Measurements from ENCODE around the gene DEDD. TPM values are rescaled to one million over a fixed set of nuclear protein-coding genes. Genes with fewer than 3 reads are reported as not detected.

The DEDD gene
- total RNA-seq, 2 experiments from 2014 or later = 35.5 to 36.6 TPM

DNA sequence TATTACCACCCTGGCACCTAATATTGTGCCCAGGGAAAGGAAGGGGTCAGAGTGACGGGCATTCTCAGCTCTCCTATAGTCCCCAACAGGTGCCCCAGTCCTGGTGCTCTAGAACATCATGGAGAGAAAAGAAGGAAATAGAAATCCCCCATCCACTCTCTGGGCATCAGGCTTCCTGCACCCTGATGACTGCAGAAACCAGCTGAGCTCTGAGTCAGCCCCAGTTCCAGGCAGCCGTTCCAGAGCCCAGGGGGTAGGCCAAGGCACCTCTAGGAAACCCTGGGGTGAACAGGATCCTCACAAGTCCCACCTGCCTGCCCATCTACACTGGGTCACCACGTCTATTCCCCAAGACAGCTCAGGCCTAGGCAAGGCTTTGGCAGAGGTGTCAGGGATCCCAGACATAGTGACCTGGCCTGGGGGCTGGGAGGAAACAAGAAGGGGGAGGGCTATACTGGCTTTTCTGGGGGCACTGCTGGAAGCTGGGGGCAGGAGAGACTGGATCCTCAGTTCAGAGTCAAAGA is 43.8 kb downstream of the DEDD start:
- H3K4me3 ChIP-seq (ENCODE audit: low read length) = no peak overlapping the region
- no peaks in the 10 kb centered on the region for H3K36me3 ChIP-seq (ENCODE audit: insufficient read depth, low read length)
- Mint-ChIP-seq H3K27ac (no peak overlapping the region), H3K4me1 (ENCODE audit: low read depth) (peaks cover 9% of the 10 kb centered on the region), H3K36me3 (ENCODE audit: low read depth) (no peaks in the 10 kb centered on the region), H3K9me3 (no peaks in the 10 kb centered on the region), H3K4me3 (no peak overlapping the region), H3K27me3 (no peaks in the 10 kb centered on the region)
- H3K27ac ChIP-seq (ENCODE audit: low read depth in 1 of 2, low read length in 2 of 2) = no peak overlapping the region
- ATAC-seq (ENCODE audit: poor library complexity) (no peak), DNase-seq (peak in 1 of 14 experiments; percentile 37)
- ChIA-PET CTCF (no interaction called here), POLR2A (interaction anchor here (0.9 to 1.2 kb wide), 2 partner anchors 9 to 42 kb away, joined by 3 read pairs; partner anchors contain the start of gene KLHDC9)
- no peaks in the 10 kb centered on the region for H3K4me1 ChIP-seq (ENCODE audit: insufficient read depth, low read length)
- intact Hi-C loops (cut with DNase I, micrococcal nuclease) = no loop called here
- TF ChIP-seq, protein P1, sequence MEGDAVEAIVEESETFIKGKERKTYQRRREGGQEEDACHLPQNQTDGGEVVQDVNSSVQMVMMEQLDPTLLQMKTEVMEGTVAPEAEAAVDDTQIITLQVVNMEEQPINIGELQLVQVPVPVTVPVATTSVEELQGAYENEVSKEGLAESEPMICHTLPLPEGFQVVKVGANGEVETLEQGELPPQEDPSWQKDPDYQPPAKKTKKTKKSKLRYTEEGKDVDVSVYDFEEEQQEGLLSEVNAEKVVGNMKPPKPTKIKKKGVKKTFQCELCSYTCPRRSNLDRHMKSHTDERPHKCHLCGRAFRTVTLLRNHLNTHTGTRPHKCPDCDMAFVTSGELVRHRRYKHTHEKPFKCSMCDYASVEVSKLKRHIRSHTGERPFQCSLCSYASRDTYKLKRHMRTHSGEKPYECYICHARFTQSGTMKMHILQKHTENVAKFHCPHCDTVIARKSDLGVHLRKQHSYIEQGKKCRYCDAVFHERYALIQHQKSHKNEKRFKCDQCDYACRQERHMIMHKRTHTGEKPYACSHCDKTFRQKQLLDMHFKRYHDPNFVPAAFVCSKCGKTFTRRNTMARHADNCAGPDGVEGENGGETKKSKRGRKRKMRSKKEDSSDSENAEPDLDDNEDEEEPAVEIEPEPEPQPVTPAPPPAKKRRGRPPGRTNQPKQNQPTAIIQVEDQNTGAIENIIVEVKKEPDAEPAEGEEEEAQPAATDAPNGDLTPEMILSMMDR (IDR thresholded peaks at IDR 0.05) = no peak
- H3K9me3 ChIP-seq (ENCODE audit: control insufficient read depth in 1 of 2, insufficient read depth in 1 of 2, low read length in 2 of 2) = no peaks in the 10 kb centered on the region
- no peaks in the 10 kb centered on the region for H3K27me3 ChIP-seq (ENCODE audit: control insufficient read depth in 1 of 2, insufficient read depth in 2 of 2, low read length in 2 of 2)

DNA sequence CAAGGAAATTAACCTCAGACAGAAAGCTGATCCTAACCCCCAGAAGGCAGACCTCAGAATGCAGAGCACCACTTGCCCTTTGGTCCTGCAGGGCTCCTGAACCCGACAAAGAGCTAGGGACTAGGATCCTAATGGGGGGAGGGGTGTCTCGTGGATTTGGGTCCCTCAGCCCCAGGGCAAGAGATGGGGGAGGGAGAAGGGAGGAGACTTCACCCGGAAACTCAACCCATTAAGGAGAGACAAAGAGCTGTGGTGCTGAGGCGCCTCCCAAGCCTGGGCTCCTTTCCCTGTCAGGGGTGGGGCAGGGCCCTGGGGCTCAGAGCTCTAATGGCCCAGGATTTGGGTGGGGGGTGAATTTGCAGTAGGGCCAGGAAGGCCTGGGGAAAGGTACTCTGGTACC is 46.0 kb downstream of the DEDD start:
- Histone ChIP-seq H3K9me3 (ENCODE audit: control insufficient read depth in 1 of 2, insufficient read depth in 1 of 2, low read length in 2 of 2) (no peaks in the 10 kb centered on the region), H3K4me1 (ENCODE audit: insufficient read depth, low read length) (no peaks in the 10 kb centered on the region), H3K27me3 (ENCODE audit: control insufficient read depth in 1 of 2, insufficient read depth in 2 of 2, low read length in 2 of 2) (no peaks in the 10 kb centered on the region), H3K4me3 (ENCODE audit: low read length) (no peak overlapping the region), H3K27ac (ENCODE audit: low read depth in 1 of 2, low read length in 2 of 2) (no peak overlapping the region), H3K36me3 (ENCODE audit: insufficient read depth, low read length) (no peaks in the 10 kb centered on the region)
- Mint-ChIP-seq H3K36me3 (ENCODE audit: low read depth) (no peaks in the 10 kb centered on the region), H3K27ac (no peak overlapping the region), H3K27me3 (no peaks in the 10 kb centered on the region), H3K4me3 (no peak overlapping the region), H3K9me3 (no peaks in the 10 kb centered on the region), H3K4me1 (ENCODE audit: low read depth) (peaks cover 9% of the 10 kb centered on the region)
- TF ChIP-seq, protein P1 (IDR thresholded peaks at IDR 0.05) = no peak
- ATAC-seq (ENCODE audit: poor library complexity) (no peak), DNase-seq (no peak)
- ChIA-PET POLR2A (interaction anchor here (0.5 kb wide), 1 partner anchor 26 kb away, joined by 3 read pairs; no protein-coding TSS in a partner anchor), CTCF (no interaction called here)
- intact Hi-C loops (cut with DNase I, micrococcal nuclease) = no loop called here

DNA sequence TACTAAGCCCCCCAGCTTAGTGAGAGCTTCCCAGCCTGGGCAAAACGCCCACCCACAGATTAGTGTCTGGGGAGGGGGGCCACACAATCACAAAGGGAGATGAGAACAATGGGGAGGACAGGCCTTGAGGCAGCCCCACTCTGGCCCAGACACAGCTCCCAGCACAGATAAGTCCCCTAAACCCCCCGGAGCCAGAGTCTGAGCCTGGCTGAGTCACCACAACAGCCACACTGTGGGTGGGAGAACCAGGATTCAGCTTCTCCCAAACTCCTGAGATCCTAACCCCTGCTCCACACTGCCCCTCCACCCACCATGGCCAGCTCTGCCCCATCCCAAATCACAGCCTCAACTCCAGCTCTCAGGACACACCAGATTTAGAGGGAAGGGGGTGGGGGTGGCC is 47.3 kb downstream of the DEDD start:
- no peak overlapping the region for H3K4me3 Mint-ChIP-seq
- no peaks in the 10 kb centered on the region for H3K9me3 ChIP-seq (ENCODE audit: control insufficient read depth in 1 of 2, insufficient read depth in 1 of 2, low read length in 2 of 2)
- H3K27ac ChIP-seq (ENCODE audit: low read depth in 1 of 2, low read length in 2 of 2) = no peak overlapping the region
- H3K27me3 Mint-ChIP-seq = no peaks in the 10 kb centered on the region
- CTCF ChIA-PET = interaction anchor here (1.0 kb wide), 1 partner anchor 95 kb away, joined by 3 read pairs; no protein-coding TSS in a partner anchor
- H3K27ac Mint-ChIP-seq = no peak overlapping the region
- no peak overlapping the region for H3K4me3 ChIP-seq (ENCODE audit: low read length)
- no peaks in the 10 kb centered on the region for H3K36me3 ChIP-seq (ENCODE audit: insufficient read depth, low read length)
- H3K27me3 ChIP-seq (ENCODE audit: control insufficient read depth in 1 of 2, insufficient read depth in 2 of 2, low read length in 2 of 2) = no peaks in the 10 kb centered on the region
- no peaks in the 10 kb centered on the region for H3K9me3 Mint-ChIP-seq
- ATAC-seq (ENCODE audit: poor library complexity) (no peak), DNase-seq (no peak)
- POLR2A ChIA-PET = interaction anchor here (1.4 kb wide), 1 partner anchor 12 kb away, joined by 3 read pairs; no protein-coding TSS in a partner anchor
- H3K4me1 Mint-ChIP-seq (ENCODE audit: low read depth) = peaks cover under 1% of the 10 kb centered on the region
- no peaks in the 10 kb centered on the region for H3K36me3 Mint-ChIP-seq (ENCODE audit: low read depth)
- TF ChIP-seq, protein P1 (IDR thresholded peaks at IDR 0.05) = no peak
- intact Hi-C loops (cut with DNase I, micrococcal nuclease) = no loop called here
- no peaks in the 10 kb centered on the region for H3K4me1 ChIP-seq (ENCODE audit: insufficient read depth, low read length)

Measured in CD4-positive, alpha-beta T cell (primary cell).